Lower leg skin (tissue), 3 donors: ENCODE data around the gene BFSP2.

ENCODE experiments used
- CTCF ChIP-seq, 3 donors: fragments of 450-650 bp; IDR thresholded peaks; one replicate each; pipeline ENCODE4 v1.5.1; 2016; ENCODE audit warnings: antibody characterized with exemption in 3 of 3, mild to moderate bottlenecking in 3 of 3, moderate library complexity in 2 of 3
- POLR2A ChIP-seq, 2 donors: fragments of 450-650 bp; IDR thresholded peaks; one replicate each; pipeline ENCODE4 v1.6.1; 2016 to 2017; ENCODE audit warnings: antibody characterized with exemption in 2 of 2, mild to moderate bottlenecking in 1 of 2, moderate library complexity in 1 of 2

GRCh38 chr3:133426721-133427120 lies 26.9 kb downstream of the BFSP2 start:
- TF ChIP-seq CTCF (IDR thresholded peaks at IDR 0.05) = no peak
- no peak for TF ChIP-seq POLR2A (IDR thresholded peaks at IDR 0.05)
